Measurements from ENCODE around the gene DUSP14.
A peak's percentile ranks its signal among the peaks of the same experiment; 100 is the strongest.
"Not testable (repeated sequence)": the region's sequence is repeated elsewhere in the genome, so short reads cannot be mapped to it uniquely, and the experiment has no call there.

DUSP14 gene

GRCh38 chr17:37485938-37486570, 3.6 kb upstream of the DUSP14 start:
- no peak for DNase-seq (ENCODE audit: low spot score)

- DNase-seq (ENCODE audit: low spot score) = no peak
Observed at GRCh38 chr17:37488009-37488604, 1.6 kb upstream of the DUSP14 start.

- DNase-seq (ENCODE audit: low spot score) = peak; percentile 59
Observed at GRCh38 chr17:37488607-37489196, 989 bp upstream of the DUSP14 start.

- DNase-seq (ENCODE audit: low spot score) = peak; percentile 79
Observed at GRCh38 chr17:37490022-37490587, 414 bp downstream of the DUSP14 start.

- no peak for DNase-seq (ENCODE audit: low spot score)
Observed at GRCh38 chr17:37490638-37491614, 1.2 kb downstream of the DUSP14 start.

- DNase-seq (ENCODE audit: low spot score) = no peak
Observed at GRCh38 chr17:37492167-37492566, 2.5 kb downstream of the DUSP14 start.

- DNase-seq (ENCODE audit: low spot score) = no peak
Observed at GRCh38 chr17:37493249-37494027, 3.7 kb downstream of the DUSP14 start.

GRCh38 chr17:37494401-37494831, 4.7 kb downstream of the DUSP14 start:
- no peak for DNase-seq (ENCODE audit: low spot score)

- DNase-seq (ENCODE audit: low spot score) = no peak
Observed at GRCh38 chr17:37494971-37495370, 5.3 kb downstream of the DUSP14 start.

GRCh38 chr17:37500378-37500777, 10.7 kb downstream of the DUSP14 start:
- no peak for DNase-seq (ENCODE audit: low spot score)

GRCh38 chr17:37502009-37502936, 12.6 kb downstream of the DUSP14 start:
- DNase-seq (ENCODE audit: low spot score) = no peak

GRCh38 chr17:37503148-37503547, 13.5 kb downstream of the DUSP14 start:
- DNase-seq (ENCODE audit: low spot score) = no peak

GRCh38 chr17:37505333-37505732, 15.6 kb downstream of the DUSP14 start:
- no peak for DNase-seq (ENCODE audit: low spot score)

- no peak for DNase-seq (ENCODE audit: low spot score)
Observed at GRCh38 chr17:37506678-37507077, 17.0 kb downstream of the DUSP14 start.

- no peak for DNase-seq (ENCODE audit: low spot score)
Observed at GRCh38 chr17:37507111-37507510, 17.4 kb downstream of the DUSP14 start.

- DNase-seq (ENCODE audit: low spot score) = no peak
Observed at GRCh38 chr17:37510056-37510455, 20.4 kb downstream of the DUSP14 start.

- not testable (repeated sequence) for DNase-seq (ENCODE audit: low spot score)
Observed at GRCh38 chr17:37511642-37512041, 22.0 kb downstream of the DUSP14 start.

GRCh38 chr17:37512442-37513068, 22.9 kb downstream of the DUSP14 start:
- no peak for DNase-seq (ENCODE audit: low spot score)

- DNase-seq (ENCODE audit: low spot score) = no peak
Observed at GRCh38 chr17:37513711-37514110, 24.0 kb downstream of the DUSP14 start.

- no peak for DNase-seq (ENCODE audit: low spot score)
Observed at GRCh38 chr17:37516127-37516571, 26.5 kb downstream of the DUSP14 start.

Measured in germinal center (tissue), 1 donor.